ENCODE data around the gene FXYD3.
"Not testable (repeated sequence)": the region's sequence is repeated elsewhere in the genome, so short reads cannot be mapped to it uniquely, and the experiment has no call there.

The FXYD3 gene

DNA sequence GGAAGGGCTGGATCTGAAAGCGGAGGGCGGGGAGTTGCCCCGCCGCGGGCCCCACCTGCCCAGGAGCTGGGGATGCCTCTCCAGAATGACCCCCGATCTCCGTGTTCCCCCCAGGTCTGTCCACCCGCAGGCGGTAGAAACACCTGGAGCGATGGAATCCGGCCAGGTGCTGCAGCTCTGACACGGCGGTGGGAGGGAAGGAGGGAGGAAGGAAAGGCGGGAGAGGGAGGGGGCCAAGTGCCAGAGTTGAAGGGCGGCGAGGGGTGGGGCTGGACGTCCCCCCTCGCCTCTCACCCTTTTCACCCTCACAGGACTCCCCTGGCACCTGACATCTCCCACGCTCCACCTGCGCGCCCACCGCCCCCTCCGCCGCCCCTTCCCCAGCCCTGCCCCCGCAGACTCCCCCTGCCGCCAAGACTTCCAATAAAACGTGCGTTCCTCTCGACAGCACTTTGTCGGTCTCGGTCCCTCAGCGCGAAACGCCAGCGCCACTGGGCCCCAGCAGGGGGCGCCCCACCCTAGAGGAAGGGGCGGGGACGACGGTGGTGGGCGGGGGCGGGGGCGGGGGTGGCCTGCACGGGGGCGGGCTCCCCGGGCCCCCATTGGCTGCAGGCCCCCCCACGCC is 27.1 kb downstream of the FXYD3 start:
- peak; percentile 83 for DNase-seq (ENCODE audit: low spot score)

DNA sequence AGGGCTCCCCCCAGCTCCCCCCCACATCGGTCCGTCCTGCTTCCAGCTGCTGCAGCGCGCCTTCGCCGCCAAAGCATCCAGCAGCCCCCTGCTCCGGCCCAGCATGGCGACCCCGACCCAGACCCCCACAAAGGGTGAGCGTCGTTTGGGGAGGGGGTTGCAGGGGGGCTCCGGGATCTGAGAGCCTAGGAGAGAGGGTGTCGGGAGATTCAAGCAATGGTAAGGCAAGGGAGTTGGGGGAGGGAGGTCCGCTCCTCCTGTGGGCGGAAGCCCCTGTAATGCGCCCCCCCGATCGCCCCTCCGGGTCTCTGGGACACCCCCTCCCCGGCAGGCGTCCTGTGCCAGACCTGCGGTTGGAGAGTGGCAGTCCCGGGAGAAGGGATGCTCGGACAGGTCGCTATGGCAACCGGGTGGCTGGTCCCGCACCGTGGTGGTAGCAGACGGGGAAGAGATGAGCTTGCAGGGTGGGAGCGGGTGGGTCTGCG is 27.6 kb downstream of the FXYD3 start, which contains the start of gene FXYD7:
Gene FXYD7, plus strand, starts transcription at position 25 of the 485 bp plus-strand sequence. Its CDS starts 79 bp downstream, at position 104.
- DNase-seq (ENCODE audit: low spot score), result no peak

DNA sequence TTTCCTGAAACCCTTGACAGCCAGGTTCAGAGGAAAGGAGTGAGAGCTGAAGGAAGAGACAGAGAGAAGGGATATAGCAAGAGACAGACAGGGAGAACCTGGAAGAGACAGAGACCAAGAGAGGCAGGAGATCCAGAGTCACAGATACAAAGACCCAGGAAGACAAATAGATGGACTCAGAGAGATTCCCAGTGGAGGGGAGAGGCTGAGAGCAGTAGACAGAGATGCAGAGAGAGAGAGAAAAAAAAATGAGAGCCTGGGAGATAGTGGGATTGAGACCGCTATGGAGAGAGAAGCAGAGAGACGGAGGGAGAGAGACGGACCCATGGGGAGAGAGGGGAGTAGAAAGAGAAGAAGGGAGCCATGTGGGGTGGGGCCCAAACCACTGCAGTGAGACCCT is 28.2 kb downstream of the FXYD3 start:
- no peak for DNase-seq (ENCODE audit: low spot score)

DNA sequence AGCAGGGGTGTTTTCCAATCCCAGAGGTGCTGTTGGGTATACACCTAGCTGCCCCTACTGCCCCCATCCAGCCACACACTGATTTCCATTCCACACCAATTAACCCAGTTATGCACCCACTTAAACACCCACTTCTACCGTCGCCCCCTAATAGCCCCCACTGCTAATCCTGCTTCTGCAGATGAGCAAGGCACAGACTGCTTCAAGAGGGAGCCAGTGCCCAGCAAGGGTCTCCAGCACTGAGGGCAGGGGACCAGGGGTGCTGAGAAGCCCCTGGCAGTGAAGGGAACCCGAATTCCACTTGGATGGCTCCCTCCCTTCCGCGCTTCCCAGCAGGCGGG is 28.6 kb downstream of the FXYD3 start:
- DNase-seq (ENCODE audit: low spot score), result no peak

DNA sequence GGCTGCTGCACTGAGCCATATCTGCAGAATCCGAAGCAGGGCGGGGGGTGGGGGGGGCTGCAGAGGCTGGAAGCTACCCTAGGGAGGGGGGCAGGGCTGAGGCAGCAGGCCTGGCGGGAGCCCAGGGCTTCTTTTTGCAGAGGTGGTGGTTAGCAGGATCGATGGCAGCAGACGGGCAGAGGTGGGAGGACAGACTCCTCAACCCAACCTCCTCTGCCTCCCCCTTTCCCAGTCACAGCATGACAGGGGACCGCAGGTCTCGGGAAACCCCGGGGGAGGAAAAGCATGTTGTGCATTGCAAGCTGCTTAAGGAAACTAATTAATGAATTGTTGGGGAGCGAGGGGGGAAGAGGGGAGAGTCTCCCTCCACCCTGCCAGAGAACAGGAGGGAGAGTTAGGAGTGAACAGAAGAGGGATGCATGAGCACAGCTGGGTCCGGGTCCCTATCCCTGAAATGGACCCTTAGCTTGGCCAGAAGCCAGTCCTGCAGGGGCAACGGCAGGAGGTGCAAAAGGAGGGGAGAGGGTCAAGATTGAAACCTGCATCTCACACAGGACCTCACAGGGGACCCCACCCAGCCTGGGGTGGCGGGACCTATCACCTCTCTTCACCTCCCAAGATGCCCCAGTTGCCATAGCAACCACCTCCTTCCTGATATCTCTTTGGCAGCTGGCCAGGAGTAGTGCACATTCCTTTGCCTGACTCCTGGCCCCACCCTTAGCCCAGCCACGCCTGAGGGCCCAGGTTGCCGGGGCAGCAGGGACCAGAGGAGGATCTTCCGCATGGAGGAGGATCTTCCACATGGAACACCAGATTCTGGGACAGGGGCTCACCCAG is 29.2 kb downstream of the FXYD3 start:
- no peak for DNase-seq (ENCODE audit: low spot score)

DNA sequence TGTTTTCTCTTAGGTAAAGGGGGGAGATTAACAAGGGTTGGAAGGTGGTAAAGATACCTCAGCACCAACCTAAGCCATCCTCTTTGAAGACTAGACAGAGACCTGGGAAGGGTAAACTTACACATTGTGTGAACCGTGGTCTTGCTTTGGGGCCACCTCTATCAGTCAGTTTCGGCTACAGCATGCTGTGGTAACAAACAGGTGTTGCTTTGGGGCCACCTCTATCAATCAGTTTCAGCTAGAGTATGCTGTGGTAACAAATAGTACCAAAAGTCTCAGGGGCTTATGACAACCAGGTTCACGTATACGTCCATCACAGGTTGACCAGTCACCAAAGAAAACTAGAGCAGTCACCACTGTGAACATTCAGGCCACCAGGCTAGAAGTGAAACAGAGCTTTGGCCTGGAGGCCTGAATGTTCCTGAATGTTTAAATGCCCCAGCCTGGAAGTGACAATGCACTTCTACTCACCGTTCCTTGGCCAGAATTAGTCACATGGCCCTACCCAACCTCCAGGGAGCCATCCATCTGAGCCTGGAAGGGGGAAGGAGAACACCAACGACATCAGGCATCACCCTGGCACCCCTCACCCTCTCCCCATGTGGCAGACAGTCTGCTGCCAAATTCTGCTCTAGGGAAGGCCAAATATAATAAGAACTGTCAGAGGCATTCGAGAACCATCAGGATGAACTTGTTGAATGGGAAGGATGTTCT is 31.3 kb downstream of the FXYD3 start:
- no peak for DNase-seq (ENCODE audit: low spot score)

DNA sequence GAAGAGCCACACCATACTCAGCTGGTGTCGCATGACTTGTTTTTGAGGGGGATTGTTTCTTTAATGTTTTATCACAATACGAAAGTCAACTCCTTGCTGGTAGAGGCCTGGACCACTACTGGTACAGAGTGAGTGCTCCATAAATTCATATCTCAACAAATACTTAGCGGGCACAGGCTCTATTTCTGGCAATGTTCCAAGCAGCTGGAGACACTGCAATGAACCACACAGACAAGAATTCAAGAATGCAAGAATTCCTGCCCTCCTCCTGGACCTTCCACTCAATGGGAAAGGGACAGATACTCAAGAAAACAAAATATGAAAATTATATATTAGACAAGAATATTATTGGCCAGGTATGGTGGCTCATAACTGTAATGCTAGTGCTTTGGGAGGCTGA is 33.8 kb downstream of the FXYD3 start:
- no peak for DNase-seq (ENCODE audit: low spot score)

DNA sequence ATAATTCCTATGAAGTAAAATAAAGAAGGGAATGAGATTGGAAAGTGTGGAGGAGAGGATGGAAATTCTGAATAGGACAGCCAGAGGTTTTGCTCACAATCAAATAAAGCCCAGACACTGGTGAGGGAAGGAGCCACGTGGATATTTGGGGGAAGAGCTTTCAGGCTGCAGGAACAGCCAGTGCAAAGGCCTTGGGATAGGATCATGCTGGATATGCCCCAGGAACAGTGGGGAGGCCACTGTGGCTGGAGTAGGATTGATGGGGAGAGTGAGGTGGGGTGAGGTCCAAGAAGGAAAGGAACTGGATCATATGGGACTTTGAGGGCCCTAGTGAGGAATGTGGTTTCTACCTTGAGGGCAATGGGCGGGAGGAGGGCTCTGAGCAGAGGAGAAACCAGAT is 34.8 kb downstream of the FXYD3 start:
- DNase-seq (ENCODE audit: low spot score), result no peak

DNA sequence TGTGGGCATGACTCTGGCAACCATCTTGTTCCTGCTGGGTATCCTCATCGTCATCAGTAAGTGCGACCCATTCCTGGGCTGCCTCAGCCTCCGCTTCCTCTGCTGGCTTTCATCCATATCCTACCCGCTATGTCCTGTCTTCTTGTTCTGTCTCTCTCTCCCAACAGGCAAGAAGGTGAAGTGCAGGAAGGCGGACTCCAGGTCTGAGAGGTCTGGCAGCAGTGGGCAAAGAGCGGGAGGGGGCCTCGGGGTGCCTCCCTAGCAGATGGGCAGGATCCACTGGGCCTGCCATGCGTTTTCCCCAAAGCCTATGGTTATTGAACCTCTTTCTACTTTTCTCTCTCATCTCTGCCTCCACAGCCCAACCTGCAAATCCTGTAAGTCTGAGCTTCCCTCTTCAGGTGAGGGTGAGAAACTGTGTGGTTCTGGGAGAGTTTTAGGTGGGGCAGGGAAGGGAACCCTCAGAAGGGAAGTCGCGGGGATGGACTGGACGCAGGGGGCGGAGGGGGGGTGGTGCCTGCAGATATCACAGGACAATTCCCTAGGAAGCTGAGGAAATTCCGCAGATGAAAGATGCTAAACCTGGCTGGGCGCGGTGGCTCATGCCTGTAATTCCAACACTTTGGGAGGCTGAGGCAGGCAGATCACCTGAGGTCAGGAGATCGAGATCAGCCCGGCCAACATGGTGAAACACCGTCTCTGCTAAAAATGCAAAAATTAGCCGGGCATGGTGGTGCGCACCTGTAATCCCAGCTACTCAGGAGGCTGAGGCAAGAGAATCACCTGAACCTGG is 35.8 kb downstream of the FXYD3 start:
- no peak for DNase-seq (ENCODE audit: low spot score)

DNA sequence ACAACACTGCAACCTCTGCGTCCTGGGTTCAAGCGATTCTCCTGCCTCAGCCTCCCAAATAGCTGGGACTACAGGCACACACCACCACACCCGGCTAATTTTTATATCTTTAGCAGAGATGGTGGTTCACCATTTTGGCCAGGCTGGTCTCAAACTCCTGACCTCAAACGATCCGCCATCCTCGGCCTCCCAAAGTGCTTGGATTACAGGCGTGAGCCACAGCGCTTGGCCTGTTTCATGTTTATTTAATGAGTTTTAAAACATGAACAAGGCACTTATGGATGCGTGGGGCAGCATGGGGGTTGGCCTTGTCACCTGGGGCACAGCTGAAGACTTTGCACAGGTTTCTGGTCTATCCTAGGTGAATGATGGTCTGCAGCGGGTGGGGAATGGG is 37.5 kb downstream of the FXYD3 start:
- DNase-seq (ENCODE audit: low spot score), result not testable (repeated sequence)

DNA sequence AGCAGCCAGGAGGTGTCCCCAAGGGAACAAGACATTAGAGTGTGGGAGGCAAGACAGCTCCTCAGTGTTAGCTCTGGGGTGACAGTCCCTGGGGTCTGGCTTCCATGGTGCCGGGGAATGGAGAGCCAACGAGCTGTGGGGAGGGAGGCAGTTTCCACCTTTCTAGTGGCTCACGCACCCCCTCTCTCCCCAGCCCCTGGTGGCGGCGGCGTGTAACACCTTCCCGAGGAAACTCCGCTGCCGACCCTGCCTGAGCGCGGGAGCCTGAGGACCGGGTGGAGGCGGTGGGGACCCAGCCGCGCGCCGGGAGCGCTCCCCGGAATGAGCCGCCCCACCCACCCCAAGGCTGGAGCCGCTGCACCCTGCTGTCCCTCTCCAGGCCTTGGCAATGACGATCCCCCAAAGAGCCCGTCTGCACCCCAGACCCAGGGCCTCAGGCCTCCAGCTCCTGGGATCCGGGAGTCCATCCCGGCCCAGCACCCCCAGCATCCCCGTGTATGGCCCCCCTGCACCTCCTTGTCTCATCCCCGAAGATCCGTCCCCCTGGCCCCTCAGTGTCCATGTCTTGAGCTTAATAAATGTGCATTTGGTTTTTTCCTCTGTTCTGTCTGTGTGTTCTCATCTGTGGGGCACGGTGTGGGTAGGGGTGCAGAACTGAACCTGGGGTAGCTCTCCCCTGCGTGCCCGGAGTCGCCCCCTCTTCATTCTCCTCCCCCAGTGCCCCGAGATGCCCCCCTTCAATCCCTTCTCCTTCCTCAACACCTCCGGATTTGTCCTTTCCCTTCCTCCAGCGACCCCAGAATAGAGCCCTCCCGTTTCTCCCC is 38.3 kb downstream of the FXYD3 start:
- DNase-seq (ENCODE audit: low spot score), result peak; percentile 82

DNA sequence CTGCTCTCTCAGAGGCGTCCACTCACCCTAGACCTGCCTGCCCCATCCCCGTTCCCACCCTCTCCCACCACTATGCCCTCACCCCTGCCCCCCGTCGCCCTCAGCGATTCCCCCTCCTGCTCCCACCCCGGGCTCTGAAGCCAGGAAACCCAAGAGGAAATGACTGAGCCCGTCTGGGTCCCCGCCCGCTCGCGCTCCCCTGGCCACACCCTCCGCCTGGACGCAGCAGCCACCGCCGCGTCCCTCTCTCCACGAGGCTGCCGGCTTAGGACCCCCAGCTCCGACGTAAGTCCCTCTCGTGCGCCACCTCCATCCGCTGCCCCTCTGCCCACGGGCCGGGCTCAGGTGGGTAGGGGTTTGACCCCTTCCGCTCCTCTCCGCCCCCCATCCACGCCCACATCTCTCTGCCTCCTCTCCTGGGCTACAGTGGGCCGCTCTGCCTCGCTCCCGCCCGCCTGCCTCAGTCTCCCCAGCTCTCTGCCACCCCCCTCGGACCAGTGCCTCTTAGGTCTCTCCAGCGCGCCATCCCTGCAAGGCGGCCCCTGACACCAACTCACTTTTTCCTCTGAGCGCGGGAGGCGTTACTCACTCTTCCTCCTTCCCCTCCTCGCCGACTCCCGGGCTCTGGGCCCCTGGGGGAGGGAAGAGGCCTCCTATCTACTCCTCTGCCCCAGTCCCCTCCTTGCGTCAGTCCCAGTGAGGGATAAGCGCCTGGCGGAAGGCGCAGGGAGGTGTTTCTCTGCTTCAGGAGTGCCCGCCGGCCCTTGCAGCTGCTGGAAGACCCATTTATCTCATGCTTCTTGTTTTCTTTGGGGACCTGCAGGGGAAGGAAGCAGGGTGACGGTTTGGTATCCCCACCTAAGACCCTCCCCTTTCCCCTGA is 39.1 kb downstream of the FXYD3 start, which contains the start of gene FXYD5:
Gene FXYD5, plus strand, starts transcription at position 211 of the 882 bp plus-strand sequence. CDS start 816 bp downstream, outside the sequence.
- peak; percentile 74 for DNase-seq (ENCODE audit: low spot score)

DNA sequence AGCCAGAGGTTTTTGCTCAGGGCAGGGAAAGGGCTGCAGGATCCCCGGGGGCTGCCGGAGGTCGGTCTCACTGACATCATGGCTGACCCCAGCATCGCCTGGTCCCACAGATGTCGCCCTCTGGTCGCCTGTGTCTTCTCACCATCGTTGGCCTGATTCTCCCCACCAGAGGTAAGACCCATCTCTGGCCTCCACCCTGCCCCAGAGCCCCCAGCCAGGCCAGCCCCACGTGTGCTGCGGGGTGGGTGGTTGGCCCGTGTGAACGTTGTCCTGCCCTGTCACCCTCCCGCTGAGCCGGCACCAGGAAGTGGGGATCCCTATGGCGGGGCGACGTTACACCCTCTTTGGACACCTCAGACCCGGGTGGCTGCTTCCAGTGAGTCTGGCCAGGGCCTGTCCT is 39.8 kb downstream of the FXYD3 start:
- no peak for DNase-seq (ENCODE audit: low spot score)

DNA sequence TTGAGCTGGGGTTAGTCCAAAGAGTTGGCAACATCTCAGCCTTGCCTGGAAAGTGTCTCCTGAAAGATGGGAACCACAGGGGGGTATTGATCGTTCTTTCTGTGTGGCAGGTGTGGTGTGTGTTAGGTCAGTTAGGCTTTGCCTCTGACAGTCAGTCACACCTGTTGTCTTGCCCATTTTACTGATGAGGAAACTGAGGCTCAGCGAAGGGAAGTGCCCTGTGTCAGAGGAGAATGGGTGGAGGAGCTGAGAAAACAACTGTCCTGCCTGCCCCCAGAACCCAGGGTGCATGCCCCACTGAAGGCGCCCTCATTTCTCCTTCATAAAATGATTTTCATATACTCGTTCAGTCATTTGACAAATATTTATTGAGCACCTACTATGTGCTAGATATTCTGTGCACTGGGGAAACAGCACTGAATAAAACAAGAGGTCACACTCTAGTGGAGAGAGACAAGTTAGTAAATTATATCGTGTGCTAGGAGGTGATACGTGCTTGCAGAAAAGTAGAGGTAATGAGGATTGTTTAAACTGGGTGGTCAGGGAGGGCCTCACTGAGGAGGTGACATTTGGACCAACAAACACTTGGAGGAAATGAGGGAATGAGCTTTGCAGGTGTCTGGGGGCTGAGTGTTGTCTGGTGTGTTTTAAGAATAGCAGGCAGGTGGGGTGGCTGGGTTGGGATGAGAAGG is 40.5 kb downstream of the FXYD3 start:
- no peak for DNase-seq (ENCODE audit: low spot score)

DNA sequence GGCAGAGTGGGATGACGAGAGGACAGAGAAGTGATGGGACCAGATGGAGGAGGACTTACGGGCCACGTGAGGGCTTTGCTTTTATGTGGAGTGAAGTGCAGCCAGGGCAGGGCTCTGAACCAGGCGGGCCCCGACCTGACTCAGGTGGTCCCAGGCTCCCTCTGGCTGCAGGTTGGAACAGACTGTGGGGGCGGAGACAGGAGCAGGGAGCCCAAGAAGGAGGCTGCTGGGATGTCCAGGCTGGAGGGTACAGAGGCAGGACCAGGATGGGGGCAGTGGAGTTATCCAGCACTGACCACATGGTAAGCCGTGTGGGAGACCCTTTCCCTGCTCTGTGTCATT is 41.0 kb downstream of the FXYD3 start:
- DNase-seq (ENCODE audit: low spot score), result no peak

DNA sequence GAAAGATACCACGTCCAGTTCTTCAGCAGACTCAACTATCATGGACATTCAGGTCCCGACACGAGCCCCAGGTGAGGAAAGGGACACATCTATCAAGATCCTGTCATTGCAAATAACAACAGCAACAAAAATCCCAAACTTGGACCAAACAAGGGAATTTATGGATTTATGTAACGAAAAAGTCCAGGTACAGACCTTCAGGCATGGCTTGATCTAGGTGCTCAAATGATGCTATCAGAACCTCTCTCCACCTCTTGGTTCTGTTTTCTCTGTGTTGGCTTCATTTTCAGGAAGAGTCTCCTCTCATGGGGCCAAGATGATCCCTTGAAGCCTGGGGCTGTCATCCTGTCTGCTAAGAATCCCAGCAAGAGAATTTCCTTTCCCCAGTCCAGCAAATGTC is 41.8 kb downstream of the FXYD3 start:
- no peak for DNase-seq (ENCODE audit: low spot score)

DNA sequence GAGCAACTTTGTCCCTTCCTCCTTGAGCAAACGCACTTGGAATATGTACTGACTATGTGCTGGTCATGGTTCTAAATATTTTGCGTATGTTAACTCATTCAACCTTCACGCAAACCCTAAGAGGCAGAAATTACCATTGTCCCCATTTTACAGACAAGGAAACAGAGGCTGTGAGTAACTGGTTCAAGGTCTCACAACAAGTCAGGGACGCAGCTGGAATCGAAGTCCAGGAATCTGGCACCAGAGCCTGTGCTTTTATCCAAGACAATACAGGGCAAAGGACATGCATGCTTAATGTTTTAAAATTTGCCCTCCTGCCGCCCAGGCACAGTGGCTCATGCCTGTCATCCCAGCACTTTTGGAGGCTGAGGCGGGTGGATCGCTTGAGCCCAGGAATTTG is 44.0 kb downstream of the FXYD3 start:
- DNase-seq (ENCODE audit: low spot score), result no peak

DNA sequence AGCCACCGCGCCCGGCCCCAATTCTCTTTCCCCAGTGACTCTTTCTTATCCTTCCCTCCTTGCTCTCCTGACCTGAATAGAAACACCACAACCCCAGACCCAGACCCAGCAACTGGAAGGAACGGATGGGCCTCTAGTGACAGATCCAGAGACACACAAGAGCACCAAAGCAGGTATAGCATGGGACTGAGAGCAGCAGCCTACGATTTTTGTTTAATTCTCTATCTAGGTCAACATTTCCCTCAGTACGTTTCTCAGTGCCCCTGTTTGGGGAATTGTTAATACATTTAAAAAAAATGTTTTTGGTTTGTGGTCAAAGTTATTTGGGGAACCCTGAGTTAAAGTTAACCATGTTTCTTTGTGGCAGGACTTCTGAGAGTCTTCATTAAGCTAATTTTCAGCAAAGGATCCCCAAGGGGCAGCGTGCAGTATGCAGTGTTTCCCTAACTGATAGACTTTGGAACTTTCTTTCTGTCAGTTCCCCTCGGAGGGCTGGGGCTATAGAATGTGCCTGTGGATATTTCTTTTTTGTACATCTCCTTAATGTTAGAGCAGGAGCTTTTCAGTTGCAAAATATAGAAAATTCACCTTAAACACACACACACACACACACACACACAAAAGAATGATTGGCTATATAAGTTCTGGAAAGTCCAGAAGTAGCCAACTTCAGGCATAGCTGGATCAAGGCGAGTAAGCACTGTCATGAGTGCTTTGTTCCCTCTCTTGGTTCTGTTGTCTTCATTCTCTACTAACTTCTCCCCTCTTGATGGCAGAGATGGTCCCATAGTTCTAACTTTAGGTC is 45.2 kb downstream of the FXYD3 start:
- DNase-seq (ENCODE audit: low spot score), result no peak

DNA sequence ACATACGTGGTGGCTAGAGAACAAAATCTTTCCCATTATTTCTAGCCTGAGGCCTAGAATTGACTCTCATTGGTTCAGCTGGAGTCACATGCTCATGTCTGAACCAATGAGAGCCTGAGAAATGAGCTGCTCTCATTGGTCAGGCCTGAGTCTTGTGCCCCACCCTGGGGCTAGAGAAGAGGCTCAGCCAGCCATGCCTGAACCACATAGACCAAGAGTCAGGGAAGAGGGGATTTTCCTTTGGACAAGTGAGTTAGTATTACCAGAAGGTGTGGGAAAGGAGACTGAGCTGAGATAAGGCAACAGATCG is 45.8 kb downstream of the FXYD3 start:
- no peak for DNase-seq (ENCODE audit: low spot score)
